T-helper 1 cell treated with Interleukin-12 subunit alpha and Interleukin-12 subunit beta and Interleukin-4 antibody, amounts not matched to agents 30 ng/mL and 1 ng/mL, for 36 hours (primary cell): ENCODE data around the gene NUDC. TPM values are rescaled to one million over a fixed set of nuclear protein-coding genes. Genes with fewer than 3 reads are reported as not detected.
"Not testable (repeated sequence)": the region's sequence is repeated elsewhere in the genome, so short reads cannot be mapped to it uniquely, and the experiment has no call there.

Source experiments
- intact Hi-C: fragments of 100-400 bp; cut with micrococcal nuclease; formaldehyde crosslinking; loops from one replicate; pipeline ENCODE4 v1.15.1; 2024
- total RNA-seq: library from RNA; stranded (reverse); gene quantifications from 2 replicates; pipeline ENCODE4 v1.2.3, GENCODE V29; 2022

NUDC gene
- total RNA-seq, 1 donor from 2014 or later: 74.6 TPM

DNA sequence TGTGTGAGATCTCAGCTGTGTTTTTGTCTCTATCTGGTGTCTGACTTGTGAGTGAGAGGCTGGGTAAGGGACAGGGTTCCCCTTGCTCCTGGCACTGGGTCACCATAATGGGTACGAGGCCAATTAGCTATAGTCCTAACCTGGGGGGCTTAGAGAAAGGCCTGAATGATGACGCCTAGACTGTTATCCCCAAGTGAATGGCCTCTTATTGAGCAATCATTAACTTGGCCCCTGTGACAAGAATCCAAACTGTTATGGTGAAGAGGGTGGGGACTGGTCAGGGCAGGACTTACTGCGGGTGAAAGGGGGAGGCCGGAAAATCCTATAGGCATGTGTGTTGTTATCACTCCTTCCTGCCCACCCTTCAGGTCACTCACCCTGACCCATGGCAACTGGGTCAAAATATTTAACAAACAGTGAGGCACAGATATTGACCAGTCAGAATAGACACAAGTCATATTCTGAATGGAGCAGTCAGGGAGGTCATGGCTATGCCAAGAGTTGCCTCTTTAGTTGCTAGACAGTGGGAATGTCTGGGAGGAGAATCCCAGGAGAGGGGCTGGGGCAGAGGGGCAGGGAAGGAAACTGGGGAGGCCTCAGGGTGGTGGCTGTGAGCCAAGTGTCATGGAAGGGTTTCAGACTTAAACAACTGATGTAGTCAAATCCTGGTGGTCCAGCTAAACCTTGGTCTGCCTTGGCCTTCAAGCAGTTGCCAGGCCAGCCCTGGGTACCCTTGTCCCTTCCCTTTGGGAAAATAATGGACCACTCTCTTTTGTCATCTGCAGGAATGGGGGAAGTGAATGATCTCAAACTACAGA lies 11.0 kb upstream of the NUDC start:
- intact Hi-C loops: no loop called here

- intact Hi-C loops: no loop called here
These were observed 10.0 kb upstream of the NUDC start for GRCh38 chr1:26911399-26912146.

GRCh38 chr1:26912147-26912490 lies 9.4 kb upstream of the NUDC start:
- intact Hi-C loops: no loop called here

DNA sequence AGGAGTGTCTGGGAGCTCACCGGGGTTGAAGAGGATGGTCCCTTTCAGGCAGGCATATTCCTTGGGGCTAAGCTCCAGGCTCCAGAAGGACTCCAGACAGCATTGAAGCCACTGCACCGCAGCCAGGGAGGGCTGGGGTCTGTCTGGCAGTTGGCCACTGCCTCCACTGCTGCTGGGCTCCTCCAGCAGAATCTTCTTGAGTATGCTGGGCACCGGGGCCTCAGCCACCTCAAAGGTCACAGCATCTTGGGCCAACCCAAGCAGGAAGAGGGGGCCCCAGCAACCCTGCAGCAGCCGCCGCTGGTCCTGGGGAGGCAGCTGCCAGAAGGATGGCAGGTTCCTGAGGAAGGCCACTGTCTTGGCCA lies 8.2 kb upstream of the NUDC start:
- intact Hi-C loops: no loop called here

DNA sequence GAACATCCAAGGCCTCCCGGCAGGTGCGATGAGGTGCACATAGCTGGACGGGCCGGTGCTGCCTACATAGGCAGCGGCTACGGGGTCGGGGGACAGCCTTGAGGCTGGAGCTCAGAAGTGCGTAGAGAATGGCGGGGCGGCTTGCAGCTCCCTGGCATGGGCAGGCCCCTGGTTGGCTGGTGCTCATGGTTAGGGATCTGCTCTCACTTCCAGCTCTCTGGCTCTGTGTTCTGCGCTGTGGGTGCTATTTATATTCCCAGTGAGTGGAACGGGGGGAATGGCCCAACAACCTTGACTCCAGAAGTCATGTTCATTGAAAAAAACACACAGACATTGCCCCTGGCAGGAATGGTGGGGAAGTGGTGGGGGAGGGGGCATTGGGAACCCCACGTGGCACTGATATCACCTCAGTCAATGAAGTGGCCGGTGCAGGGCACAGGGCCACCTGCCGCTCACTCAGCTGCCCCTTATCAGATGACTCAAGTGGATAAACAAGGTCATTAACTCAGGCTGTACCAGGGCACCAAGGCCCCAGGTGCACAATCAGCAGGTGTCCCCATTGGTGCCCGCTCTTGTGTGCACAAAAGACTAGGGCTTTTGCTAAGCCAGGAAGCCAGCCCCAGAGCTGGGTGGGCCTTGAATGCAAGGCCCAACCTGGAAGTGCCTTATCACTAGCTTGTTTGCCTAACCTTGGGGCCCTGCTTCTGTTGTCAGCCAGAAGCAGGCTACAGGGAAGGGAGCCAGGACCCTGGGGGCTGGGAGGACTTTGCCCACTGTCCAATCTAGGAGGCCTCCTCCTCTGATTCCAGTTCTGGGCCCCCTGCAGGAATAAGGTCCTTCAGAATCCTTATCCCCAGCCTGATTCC lies 7.6 kb upstream of the NUDC start, which contains the start of gene NR0B2:
Gene NR0B2 (minus strand): TSS at position 222 of the 866 bp plus-strand sequence. CDS start 35 bp downstream, at position 187.
- intact Hi-C loops: no loop called here

DNA sequence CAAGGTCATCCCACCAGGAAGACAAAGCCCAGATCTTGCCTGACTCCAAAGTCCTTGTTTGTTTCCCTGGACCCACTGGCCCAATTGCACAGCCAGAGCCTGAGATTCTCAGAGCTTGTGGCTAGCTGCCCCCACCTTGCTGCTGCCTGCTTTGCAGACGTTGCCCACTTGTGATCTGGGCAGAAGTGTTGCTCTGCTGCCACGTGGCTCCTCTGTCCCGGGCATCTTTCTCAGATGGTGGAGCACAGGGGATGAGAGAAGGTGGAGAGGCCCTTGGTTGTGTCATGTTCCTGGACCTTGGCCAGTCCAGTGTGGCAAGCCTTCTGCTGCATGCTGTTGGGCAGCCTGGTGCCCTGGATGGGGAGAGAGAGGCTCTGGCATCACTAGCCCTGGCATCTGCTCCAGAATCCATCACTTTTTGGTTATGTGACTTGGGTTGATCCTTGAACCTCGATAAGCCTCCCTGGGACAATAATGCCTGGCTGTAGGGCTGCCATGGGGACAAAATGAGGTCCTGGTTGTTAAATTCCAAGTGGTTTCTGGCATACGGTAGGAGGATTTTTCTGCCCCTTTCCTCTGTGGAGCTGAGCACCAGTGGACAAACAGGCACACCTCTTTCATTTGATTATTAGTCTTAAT lies 6.2 kb upstream of the NUDC start:
- intact Hi-C loops: no loop called here

DNA sequence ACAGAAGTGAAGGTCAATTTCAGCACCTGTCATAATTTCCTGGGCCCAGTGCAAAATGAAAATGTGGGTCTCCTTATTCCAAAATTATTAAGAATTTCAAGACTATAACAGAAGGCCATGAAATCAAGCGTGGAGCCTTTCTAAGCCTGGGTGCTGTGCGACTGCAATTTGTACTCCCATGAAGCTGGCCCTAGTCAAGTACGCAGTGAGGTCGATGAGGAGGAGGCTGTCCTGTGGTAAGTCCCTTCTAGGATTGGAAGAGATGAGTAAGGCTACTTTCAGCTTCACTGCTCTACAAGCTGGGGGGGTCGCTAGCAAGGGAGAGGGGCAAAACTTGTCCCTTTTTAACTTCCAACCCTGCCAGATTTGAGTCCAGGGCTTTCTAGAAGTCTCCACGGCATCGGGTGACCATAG lies 410 bp upstream of the NUDC start:
- intact Hi-C loops: loop anchor here (1.0 kb wide), 8 partner anchors 21 to 420 kb away; partner anchors contain the start of genes GPATCH3, GPN2, TRNP1 and WDTC1

GRCh38 chr1:26922431-26922729 lies 837 bp downstream of the NUDC start:
- intact Hi-C loops: no loop called here

GRCh38 chr1:26922901-26923300 lies 1.4 kb downstream of the NUDC start:
- intact Hi-C loops: no loop called here

DNA sequence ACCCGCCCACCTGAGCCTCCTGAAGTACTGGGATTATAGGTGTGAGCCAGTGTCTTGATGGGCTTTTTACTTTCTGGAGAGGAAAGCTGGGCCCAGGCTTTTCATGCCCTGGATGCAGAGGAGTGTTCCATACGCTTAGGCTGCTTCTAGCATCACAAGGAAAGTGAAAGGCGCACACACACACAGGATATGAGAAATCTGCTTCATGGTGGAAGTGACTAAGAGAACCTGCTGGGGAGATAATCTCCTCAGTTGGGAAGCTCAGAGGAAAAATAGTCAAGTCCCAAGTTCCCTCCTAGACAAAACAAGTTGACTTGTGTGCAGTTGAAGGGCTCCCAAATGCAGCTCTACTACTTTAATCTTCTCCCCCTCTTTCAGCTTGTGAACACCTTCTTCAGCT lies 2.2 kb downstream of the NUDC start:
- intact Hi-C loops: no loop called here

DNA sequence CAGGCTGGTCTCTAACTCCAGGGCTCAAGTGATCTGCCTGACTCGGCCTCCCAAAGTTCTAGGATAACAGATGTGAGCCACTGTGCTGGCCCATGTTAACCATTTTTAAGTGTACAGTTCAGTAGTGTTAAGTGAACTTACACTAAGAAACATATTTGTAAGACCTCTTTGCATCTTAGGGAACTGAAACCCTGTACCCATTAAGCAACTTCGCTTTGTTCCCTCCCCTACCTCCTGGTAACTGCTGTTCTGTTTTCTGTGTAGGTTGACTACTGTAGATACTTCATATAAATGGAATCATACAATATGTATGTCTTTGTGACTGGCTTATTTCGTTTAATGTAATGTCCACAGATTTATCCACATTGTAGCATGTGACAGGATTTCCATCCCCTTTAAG lies 11.0 kb downstream of the NUDC start:
- intact Hi-C loops: no loop called here

DNA sequence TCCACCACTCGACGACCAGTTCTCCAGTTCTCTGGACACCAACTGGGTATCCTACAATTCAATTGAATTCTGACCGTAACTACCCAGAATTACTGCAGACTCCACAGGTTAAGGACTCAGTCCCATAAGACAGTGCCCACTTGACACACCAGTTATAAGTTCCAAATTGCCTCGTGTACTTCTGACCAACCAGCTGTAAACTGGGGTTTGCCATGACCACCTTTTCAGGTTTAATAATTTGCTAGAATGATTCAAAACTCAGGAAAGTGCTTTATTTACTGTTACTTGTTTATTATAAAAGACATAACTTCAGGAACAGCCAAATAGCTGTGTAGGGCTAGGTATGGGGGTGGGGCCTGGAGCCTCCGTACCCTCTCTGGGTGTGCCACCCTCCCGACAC lies 15.3 kb downstream of the NUDC start:
- intact Hi-C loops: no loop called here

- intact Hi-C loops: no loop called here
These were observed 16.6 kb downstream of the NUDC start for GRCh38 chr1:26938004-26938658.

DNA sequence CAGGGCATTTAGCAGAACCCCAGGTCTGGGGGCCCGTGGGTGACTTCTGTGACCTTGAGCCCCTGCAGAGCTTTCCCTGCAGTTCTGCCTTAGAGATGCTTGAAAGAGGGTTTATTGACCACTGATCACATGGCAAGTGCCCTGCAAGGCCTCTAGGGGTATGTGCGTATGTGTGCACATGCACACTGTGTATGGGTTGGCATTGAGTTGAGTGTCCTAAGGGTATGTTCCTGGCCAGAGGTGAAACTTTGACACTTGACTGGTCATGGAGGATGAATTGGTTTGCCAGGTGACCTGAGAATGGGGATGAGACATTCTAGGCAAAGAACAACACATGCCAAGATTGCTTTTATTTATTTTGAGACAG lies 17.1 kb downstream of the NUDC start:
- intact Hi-C loops: no loop called here

DNA sequence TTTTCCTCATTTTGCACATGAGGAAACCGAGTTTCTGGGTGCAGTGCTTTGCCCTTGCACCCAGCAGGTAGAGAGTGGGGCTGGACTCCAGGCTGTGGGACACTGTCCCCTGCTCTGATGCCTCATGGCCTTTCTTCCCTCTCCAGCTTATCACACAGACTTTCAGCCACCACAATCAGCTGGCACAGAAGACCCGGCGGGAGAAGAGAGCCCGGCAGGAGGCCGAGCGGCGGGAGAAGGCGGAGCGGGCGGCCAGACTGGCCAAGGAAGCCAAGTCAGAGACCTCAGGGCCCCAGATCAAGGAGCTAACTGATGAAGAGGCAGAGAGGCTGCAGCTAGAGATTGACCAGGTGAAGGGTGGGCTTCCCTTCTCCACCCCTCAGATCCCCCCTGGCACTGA lies 19.8 kb downstream of the NUDC start:
- intact Hi-C loops: no loop called here

DNA sequence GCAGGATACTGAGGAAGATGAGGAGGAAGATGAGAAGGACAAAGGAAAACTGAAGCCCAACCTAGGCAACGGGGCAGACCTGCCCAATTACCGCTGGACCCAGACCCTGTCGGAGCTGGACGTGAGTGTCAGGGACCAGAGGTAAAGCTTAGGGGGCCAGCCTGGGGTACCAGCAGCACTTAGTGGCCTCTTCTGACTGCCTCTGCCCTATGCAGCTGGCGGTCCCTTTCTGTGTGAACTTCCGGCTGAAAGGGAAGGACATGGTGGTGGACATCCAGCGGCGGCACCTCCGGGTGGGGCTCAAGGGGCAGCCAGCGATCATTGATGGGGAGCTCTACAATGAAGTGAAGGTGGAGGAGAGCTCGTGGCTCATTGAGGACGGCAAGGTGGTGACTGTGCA lies 21.1 kb downstream of the NUDC start:
- intact Hi-C loops: no loop called here

GRCh38 chr1:26945138-26945537 lies 23.6 kb downstream of the NUDC start:
- intact Hi-C loops: no loop called here

GRCh38 chr1:26945728-26946127 lies 24.2 kb downstream of the NUDC start:
- intact Hi-C loops: no loop called here

GRCh38 chr1:26946270-26946669 lies 24.7 kb downstream of the NUDC start:
- intact Hi-C loops: no loop called here

- intact Hi-C loops: not testable (repeated sequence)
These were observed 27.1 kb downstream of the NUDC start for GRCh38 chr1:26948725-26949057.

DNA sequence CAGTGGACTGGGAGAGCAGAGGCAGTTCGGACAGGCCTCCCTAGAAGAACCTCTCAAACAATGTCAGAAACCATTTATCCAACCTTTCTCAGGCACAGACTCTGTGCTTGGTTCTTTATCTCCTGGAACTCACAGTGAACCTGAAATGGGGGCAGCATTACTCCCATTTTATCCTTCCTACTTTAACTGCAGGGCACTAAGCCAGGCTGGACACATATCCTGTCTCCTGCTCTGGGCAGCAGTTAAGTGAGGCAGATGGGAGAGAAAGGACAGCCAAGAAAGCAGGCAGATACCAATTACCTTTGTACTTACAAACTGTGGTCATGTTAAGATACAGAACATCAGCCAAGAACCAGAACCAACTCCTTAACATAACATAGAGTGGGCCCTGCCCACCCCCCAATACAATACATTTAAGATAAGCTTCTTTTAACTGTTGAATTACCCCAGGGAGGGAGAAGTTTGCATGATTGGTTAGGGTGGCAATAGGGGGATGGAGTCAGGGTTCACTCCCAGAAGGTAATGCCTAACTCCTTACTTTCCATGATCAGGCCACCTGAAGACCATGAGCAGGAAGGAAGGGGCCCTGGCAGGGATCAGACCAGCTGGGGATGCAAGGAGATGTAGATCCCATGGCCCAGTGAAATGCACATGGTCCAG lies 27.9 kb downstream of the NUDC start:
- intact Hi-C loops: no loop called here
